HG03064 (cell line): ENCODE results near the gene PLA2G4E.

ENCODE experiments used
- ATAC-seq: cut with Tn5 transposase; IDR thresholded peaks from one replicate; pipeline ENCODE4 v1.9.1; 2021; ENCODE audit warnings: low read depth; ENCODE audit not compliant: unreplicated experiment

PLA2G4E gene

DNA sequence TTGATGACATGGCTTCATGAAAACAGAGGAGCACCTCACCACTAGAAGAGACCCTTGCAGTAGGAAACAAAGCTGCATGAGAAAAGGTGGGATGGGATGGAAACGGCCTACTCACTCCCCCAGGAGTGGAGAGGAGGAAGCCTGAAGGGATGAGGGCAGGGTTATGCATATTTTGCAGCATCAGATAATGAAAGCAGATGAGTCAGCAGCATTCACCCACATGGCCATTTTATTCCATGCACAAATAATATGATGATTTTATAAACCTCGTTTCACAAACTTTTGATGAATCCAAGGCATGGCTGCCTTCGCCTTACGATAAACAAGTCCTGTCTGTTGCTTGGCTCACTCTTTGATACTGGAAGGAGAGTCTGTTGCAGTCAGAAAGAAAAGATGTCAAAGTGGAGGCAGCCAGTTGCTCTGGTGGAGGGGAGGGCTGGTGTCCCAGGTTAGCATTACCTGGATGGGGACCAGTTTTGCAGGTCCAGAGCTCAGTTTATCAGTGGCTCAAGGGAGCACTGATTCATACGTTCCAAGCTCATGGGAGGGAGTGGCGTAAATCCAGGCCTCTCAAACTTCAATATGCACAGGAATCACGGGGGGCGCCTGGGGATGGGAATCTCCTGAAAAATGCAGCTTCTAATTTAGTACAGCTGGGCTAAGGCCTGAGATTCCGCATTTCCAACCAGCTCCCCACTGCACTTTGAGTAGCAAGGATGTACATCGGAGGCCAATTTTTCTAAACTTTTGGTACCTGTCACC lies 39.3 kb downstream of the PLA2G4E start:
- no peak for ATAC-seq

DNA sequence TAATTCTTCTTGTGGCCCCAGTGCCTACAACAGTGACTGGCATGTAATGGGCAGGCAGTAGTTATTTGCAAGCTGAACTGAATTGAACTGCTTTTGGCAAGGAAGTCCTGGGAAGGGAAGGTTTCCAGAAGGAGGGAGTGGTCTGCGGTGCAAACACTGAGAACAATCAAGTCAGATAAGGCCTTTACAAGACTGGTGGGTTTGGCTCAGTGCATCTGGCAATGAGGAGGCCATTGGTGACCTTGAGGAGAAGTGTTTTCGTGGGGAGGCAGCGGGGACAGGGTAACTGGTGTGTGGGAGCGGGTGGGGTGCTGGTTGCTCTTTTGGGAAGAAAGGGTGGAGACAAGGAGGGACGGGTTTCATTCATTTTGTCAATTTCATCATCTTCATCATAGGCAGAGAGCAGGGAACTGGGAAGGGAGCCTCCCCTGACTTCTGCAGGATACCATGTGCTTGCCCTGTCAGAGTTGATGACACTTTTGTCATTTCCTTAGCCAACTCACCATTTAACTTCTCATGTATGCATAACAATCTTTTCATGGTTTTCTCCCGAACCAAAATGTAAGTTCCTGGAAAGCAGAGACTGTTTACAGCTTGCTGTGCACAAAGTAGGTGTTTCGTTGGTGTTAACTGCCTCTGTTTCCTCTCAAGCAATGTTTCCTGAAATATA lies 40.1 kb downstream of the PLA2G4E start:
- no peak for ATAC-seq

DNA sequence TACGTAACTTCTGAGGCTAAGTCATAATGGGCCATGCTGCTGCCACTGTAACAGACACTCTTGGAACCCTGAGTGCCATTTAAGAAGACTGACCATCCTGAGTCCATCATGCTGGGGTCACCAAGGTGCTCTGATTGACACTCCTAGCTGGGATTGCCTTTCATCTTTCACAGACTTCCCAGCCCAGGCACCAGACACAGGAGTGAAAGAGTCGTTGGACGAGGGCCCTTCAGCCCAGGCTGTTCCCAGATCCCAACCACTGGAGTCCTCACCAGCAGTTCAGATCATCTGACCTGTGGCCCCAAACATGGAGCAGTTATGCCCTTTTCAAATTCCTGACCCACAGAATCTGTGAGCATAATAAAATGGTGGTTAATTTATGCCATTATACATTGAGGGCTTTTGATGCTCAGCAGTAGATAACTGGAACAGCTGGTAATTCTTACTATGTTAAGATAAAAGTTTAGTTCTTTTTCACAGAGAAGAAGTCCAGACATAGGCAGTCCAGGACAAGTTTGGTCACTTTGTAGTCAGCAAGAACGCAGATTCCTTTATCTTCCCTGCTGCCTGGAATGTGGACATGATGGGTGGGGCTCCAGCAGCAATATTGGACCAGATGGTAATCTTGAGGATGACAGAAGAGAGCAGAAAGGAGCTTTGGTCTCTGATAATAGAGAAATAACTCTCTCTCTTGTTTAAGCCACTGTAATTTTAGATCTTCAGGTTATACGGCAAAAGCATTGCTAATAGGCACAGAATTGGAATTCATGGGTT lies 41.2 kb downstream of the PLA2G4E start:
- ATAC-seq: no peak

DNA sequence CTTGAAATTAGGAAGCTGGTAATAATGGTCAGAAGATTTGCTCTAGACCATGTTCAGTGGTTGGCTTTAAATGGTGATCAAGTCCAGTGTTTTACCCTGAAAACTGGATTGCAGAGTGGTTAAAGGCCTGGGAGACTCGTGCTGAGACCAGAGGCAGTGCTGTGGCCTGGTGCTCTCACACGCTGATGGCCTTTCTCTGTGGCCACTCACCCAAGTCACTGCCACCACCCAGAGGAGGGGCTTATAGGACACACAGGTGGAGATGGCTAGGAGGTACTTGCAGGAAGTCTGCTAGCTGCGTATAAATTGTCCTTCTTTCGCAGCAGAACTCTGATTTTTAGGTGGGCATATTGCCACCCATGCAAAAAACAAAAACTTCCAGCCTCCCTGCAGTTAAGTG lies 42.3 kb downstream of the PLA2G4E start:
- no peak for ATAC-seq

DNA sequence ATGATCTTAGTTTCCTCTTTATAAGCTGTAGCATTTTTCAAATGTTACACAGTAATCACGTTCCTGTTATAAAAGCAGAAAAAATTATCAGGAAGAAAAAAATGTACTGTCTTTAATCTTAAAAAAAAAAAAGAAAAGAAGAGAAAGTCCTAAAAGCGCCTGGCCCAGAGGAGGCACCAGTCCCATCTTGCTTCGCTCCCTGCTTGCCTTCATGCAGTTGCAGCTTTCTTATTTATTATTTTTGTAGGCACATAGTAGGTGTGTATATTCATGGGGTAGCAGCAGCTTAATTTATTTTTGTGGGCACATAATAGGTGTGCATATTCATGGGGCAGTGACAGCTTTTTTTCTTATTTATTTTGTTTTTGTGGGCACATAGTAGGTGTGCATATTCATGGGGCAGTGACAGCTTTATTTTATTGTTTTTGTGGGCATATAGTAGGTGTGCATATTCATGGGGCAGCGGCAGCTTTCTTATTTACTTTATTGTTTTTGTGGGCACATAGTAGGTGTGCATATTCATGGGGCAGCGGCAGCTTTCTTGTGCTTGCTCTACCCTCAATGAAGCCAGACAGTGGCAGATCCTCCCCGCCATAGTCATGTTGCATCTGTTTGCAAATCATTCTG lies 43.0 kb downstream of the PLA2G4E start:
- no peak for ATAC-seq

DNA sequence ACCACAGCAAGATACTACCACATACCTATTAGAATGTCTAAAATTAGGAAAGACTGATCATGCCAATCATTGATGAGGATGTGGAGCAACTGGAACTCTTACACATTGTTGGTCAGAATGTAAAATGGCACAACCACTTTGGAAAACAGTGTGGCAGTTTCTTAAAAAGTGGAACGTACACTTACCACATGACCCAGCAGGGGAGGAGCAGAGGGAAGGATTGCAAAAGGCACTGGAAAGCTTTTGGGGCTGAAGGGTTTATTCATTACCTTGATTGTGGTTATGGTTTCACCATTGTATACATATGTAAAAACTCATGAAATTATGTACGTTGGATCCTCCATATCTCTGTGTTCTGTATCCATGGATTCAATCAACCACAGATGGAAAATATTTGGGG lies 45.2 kb downstream of the PLA2G4E start:
- no peak for ATAC-seq

DNA sequence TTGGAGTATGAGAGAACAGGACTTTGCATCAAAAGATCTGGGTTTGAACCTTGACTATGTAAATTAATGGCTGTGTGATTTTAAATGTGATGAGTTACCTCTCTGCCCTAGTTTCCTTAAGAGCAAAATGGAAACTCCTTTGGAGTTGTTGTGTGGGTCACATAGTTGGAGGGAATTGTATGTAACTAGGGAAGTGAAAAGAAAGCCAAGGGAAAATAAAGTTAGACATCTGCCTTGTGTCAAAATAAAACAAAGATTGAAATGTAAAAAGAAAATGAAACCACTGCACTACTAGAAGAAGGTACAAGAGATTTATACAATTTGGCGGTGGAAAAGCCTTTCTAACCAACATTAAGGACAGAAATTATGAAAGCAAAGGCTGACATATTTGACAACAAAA lies 46.8 kb downstream of the PLA2G4E start:
- ATAC-seq: no peak

DNA sequence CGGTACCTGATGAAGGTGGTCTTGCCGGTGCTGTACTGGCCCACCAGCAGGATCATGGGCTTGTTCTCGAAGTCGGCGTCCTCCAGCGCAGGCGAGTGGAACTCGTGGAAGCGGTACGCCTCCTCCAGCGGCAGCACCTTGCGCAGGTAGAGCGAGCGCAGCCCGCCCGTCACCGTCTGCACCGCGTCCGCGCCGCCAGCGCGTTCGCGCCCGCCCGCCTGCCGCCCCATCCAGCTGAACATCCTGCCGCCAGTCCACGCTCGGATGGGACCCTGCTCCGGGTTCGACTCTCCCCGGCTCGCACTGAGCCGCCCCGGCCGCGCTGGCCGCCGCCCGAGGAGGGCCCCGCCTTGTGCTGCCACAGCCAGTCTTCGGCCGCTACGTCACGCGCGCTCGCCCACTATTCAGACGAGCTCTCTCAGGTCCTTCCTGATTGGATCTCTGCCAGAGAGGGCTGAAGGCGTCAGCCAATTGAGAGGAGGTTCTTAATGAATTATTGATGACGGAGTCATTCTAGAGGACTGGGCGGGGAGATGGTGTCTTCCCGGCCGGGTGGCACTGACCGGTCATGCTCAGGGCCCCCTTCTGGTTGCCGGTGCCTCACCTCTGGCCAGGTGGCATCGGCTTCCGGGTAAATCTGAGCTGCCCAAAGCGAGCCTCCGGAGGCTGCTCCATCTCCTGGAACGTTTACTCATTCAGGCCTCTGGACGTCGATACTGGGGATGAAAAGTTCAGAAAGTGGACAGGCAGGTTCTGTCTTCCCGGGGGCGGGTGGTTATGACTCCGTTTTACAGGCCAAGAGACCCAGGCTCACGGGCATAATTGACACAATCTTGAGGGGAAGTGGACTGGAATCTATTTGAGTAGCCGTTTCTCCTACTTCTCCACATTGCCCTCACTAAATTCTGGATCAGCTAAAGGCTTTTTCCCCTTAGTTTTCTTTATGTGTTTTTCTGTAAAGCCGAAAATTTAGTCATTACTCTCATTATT lies 48.3 kb downstream of the PLA2G4E start, which contains the start of gene EHD4:
Gene EHD4, minus strand, starts transcription at position 305 of the 990 bp plus-strand sequence. Its CDS starts 63 bp downstream, at position 242.
- peak; percentile 73 for ATAC-seq

DNA sequence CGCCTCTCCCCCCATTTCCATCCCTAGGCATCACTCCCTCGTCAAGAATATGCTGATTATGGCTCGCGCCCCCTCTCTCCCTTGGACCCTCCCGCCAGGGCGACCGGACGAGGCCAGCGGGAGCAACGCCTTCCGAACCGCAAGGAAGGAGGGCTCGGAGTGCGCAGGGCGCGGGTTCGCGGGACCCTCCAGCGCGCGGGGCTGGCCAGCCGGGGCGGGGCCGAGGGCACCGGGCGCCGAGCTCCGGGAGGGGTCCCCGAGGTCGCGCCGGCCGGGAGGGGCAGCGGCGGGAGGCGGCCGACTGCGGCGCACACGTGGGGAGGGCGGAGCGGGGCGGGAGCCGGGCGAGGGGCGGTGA lies 49.0 kb downstream of the PLA2G4E start:
- peak; percentile 23 for ATAC-seq

DNA sequence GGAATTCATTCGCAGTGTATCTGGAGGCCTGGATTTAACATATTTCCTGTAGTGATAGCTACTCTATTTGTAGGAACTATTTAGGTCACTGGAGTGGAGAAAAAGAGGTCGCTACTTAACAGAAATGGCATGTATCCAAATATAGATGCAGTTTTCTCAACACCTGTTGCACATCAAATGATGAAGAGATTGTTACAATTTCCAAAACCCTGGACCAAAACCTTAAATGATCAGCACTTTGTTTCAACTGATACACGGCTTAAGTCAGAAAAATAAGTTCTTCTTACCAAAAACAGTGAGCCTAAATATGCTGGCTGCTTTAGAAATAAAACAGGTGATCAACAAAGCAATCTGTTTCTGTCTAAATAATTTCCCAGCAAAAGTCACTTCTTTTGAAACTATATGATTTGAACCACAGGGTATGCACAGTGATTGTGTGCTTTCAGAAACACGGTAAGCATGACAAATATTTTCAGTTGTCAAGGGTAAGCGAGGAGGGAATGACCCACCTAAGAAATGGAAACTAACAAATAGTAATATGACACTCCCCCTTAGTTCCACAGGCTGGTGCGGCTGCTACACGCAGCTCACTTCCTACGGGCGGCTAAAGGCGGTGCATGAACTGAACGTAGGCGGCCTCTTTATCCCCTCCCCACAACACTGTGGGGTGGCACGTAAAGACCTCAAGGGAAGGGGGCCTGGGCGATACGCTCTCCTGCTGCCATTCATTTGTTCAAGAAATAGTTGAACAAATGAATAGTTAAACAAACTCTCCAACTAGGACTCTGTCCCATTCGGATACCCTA lies 49.5 kb downstream of the PLA2G4E start:
- ATAC-seq: peak; percentile 46

DNA sequence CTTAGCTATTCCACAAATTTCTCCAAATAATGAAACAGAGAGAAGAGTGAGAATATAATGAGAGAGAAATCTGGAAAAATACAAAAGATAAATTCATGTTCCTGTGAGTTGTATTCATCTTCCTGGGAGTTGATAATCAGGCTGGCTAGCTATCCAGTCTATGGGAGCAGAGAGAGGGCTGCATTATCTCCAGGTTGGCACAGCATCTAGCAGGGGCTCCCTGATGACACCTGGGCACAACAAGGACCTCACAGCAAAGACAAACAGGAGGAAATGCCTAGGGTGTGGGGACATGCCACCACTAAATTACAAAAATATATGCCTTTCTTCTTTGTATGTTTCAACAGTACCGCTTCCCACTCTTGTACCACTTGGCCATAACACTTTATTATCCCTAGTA lies 50.4 kb downstream of the PLA2G4E start:
- no peak for ATAC-seq

DNA sequence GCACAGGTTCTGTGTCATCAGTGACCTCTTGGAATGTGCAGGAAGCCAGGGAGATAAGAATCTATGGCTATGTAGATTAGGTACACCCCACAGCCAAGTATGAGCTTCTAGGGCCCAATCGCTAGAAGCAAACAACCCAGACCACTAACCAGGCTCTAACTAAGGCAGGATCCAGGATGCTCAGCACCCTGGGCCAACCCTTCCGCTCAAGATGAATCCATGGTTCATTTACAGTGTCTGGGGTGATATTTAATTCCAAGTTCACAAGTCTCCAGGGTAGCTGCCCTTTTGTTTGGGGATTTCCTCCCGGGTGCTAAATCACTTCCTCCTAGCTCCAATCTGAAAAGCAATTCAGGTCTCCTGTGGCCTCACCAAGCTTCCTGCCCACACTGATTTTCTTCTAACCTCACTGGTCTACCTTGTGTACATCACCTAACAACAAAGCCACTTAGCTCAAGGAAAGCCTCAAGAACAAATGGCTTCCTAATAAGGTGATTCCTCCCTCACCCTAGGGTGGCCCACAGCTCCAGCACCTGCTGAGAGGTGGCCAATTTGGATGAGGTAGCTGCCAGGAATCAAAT lies 50.9 kb downstream of the PLA2G4E start:
- ATAC-seq: no peak

DNA sequence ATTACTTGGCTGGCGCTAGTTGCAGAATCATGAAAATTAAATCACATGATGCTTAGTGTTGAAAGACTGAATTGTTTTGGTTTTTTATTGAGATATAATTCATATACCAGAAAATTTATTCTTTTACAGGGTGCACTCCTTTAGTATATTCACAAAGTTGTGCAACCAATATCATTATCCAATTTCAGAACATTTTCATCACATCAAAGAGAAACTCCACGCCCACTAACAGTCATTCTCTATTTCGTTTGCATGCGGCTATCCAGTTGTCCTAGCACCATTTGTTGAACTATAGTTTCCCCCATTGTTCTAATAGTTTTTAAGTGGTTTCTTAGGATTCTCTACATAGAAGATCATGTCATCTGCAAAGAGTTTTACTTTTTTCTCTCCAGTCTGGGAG lies 52.1 kb downstream of the PLA2G4E start:
- ATAC-seq: no peak

DNA sequence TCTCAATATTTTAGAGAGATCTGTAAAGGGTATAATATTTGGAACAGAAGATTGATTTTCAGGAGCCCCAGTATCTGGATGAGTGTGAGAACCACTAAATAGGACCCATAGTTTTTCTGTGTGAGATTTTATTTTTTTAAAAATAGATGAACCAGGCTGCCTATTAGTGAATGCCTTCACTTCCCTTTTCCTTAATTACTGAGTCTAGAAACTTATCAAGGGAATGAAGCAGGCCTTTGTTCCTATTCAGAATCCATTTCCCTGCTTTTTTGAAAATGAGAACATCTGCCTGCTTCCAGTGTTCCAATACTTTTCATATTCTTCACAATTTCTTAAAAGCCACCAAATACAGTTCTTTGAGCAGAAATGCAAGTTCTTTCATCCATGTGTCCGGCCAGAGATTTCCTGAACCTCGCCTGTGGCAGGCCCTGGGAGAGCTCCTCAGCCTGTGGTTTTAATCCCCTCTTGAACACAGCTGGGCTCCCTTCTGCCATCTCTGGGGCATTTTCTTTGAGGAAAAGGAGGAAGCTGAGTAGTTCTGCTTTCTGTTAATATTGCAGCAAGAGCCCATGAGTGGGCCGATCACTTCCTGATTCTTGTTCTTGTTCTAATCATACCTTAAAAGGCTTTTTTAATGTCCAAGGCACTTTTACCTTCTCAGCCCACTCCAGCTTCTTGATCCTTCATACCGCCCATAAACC lies 53.2 kb downstream of the PLA2G4E start:
- no peak for ATAC-seq

DNA sequence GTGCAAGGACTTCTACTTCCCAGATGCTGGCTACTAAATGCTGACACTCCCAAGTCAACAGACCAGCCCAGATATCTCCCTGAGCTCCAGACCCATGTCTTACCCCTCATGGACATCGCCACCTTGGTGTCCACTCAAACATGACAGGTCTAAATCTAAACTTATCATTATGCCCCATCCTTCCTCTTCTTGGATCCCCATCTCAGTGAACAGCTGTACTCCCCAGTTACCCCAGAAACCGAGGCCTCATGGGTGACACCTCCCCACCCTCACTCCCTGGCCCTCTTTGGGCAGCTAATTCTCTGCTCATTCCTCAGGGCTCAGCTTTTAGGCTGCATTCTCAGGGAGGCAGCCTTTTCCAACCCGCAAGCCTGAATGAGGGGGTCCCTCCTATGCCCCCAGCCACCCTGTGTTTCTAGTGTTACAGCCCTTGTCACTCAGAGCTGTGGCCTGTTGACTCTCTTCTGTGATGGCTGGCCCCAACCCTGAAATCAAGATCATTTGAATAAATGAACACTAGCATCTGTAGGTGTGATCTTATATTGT lies 53.8 kb downstream of the PLA2G4E start:
- ATAC-seq: no peak

DNA sequence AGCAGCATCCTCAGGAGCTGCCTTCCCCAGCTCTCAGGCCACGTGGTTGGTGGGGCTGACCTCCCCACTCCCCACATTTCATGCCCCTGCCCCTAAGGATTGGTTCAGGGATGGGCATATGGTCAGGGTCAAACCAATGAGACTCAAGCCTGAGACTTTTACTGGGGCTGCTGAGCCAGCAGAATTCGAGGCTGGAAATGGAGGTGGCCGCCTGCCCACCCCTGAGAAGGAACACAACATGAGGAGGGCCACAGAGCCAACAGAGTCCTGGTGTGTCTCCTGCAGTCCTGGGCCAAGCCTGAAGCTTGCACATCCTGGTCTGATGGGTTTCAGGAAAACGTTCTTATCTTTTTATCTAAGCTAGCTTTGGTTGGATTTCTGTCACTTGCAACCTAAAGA lies 54.4 kb downstream of the PLA2G4E start:
- ATAC-seq: no peak

DNA sequence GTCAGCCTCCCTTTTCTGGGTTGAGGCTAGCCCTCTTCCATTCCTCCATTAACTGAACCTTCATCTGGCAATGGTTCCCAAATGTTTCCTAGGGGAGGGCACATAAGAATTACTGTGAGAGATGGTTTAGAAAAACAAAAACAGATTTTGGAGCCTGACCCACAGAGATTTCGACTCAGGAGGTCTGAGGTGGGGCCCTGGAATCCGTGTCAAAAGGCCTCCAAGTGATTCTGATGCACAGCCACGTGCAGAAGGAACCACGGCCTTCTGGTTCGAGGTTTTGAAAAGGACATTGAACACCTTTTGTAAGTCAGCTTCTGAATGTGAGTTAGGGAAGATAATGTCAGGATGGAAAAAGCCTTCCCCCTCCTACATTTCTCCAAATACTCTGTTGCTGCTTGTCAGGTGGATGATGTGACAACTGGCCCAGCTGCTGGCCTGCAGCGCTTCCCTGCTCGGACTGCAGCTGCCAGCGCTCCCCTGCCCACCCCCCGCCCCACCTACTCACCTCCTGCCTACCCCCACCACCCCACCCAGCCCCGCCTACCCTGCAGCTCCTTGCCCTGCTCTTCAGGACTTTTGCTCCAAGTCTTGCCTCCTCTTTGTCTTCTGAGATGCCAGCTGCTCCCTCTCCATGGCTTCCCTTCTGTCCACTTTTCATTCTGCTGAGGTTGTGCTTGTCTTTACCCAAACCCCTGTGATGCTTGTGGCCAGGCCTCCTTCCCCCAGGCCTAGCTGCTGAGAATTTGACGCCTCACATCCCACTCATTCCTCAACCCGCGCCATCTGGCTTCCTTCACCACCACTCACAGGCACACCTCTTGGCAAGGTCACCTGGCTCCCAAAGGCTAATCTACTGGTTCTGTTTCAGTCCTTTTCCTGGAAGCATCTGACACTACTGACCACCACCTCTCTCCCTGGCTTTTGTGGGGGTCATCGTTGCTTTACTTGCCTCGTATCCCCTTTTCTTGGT lies 55.1 kb downstream of the PLA2G4E start:
- no peak for ATAC-seq
